GM13976 (cell line): ENCODE measurements around the gene MBP.
"Not testable (repeated sequence)": the region's sequence is repeated elsewhere in the genome, so short reads cannot be mapped to it uniquely, and the experiment has no call there.

Experiments used
- DNase-seq: peaks from one replicate; pipeline ENCODE4 v3.0.0; 2012; ENCODE audit warnings: low spot score
- CTCF ChIP-seq: IDR thresholded peaks from 2 replicates; pipeline ENCODE4 v1.5.1; 2012; ENCODE audit warnings: borderline replicate concordance, mild to moderate bottlenecking; ENCODE audit not compliant: insufficient read depth; ENCODE audit errors: extremely low read depth, missing control alignments, control extremely low read depth
- in situ Hi-C: fragments of 300-500 bp; cut with MboI; formaldehyde crosslinking; loops from one replicate; pipeline ENCODE4 v1.12.0; 2022; ENCODE audit warnings: low sequenced_read_pairs, mixed read lengths, inconsistent platforms; ENCODE audit not compliant: unreplicated experiment

MBP gene

DNA sequence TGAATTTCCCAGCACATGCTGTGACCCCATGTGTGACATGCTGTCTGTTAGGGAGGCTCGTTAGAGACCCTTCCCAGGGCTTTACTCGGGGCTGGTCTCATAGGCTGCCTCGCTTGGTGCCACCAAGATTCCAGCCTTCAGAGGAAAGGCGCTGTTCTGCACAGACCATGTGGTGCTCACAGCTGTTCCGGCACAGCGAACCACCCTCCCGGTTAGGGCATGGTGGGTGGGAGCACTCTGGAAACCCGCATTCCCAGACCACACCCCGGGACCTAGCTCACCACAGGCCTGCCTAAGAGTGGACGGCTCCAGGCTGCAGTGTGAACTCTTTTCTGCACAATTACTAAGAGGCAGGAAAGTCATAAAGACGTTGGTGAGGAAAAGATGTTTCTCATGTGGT is 112.0 kb downstream of the MBP start:
- TF ChIP-seq CTCF: no peak
- in situ Hi-C loops: no loop called here

GRCh38 chr18:77019641-77020040 is 112.9 kb downstream of the MBP start:
- no peak for DNase-seq
- no peak for TF ChIP-seq CTCF
- in situ Hi-C loops: no loop called here

More for the DNA sequence above, 112.0 kb downstream of the MBP start:
- no peak for DNase-seq

GRCh38 chr18:77018650-77019049 is 113.9 kb downstream of the MBP start:
- in situ Hi-C loops, DNase-seq: not testable (repeated sequence)

- DNase-seq: no peak
- TF ChIP-seq CTCF: no peak
- in situ Hi-C loops: no loop called here
Observed at GRCh38 chr18:77017355-77017754, 115.2 kb downstream of the MBP start.

GRCh38 chr18:77016936-77017335 is 115.6 kb downstream of the MBP start:
- no peak for TF ChIP-seq CTCF
- in situ Hi-C loops: no loop called here
- DNase-seq: no peak

- TF ChIP-seq CTCF: no peak
- no peak for DNase-seq
- in situ Hi-C loops: no loop called here
Observed at GRCh38 chr18:77015771-77016710, 116.5 kb downstream of the MBP start.

- no peak for TF ChIP-seq CTCF
- DNase-seq: no peak
- in situ Hi-C loops: no loop called here
Observed at GRCh38 chr18:77015169-77015568, 117.4 kb downstream of the MBP start.
